Neutrophil (primary cell): ENCODE results near the gene FOXK1.

Experiments
- H3K27ac ChIP-seq: fragments of 200-600 bp; sonication (generic); 2 replicates; pipeline ENCODE4 v1.5.1; 2016; ENCODE audit warnings: mild to moderate bottlenecking, moderate library complexity
- H3K27me3 ChIP-seq: fragments of 200-600 bp; sonication (generic); 2 replicates; pipeline ENCODE4 v1.6.0; 2016; ENCODE audit warnings: mild to moderate bottlenecking
- H3K36me3 ChIP-seq: fragments of 200-600 bp; sonication (generic); 2 replicates; pipeline ENCODE4 v1.5.1; 2017
- H3K4me1 ChIP-seq, 2 experiments: fragments of 200-600 bp in 1 of 2; sonication (generic) in 1 of 2; 1 replicate in 1 of 2; 2 replicates in 1 of 2; pipeline versions ENCODE4 v1.5.1 to v1.6.1; 2013 to 2016; ENCODE audit warnings: low read depth in 1 of 2, low read length in 1 of 2, mild to moderate bottlenecking in 1 of 2, moderate library complexity in 1 of 2; ENCODE audit not compliant: control insufficient read depth in 1 of 2, insufficient read depth in 1 of 2
- H3K4me3 ChIP-seq, 2 experiments: fragments of 200-600 bp in 1 of 2; sonication (generic) in 1 of 2; 1 replicate in 1 of 2; 2 replicates in 1 of 2; pipeline ENCODE4 v1.5.1; 2013 to 2016; ENCODE audit warnings: low read depth in 1 of 2, low read length in 1 of 2, mild to moderate bottlenecking in 1 of 2, moderate library complexity in 1 of 2
- H3K9me3 ChIP-seq: fragments of 200-600 bp; sonication (generic); 2 replicates; pipeline ENCODE4 v1.5.1; 2016
- TF ChIP-seq, protein P1 (sequence below): fragments of 200-600 bp; sonication (generic); IDR thresholded peaks from 2 replicates; pipeline ENCODE4 v1.5.1; 2016; ENCODE audit warnings: antibody characterized with exemption

Gene FOXK1

DNA sequence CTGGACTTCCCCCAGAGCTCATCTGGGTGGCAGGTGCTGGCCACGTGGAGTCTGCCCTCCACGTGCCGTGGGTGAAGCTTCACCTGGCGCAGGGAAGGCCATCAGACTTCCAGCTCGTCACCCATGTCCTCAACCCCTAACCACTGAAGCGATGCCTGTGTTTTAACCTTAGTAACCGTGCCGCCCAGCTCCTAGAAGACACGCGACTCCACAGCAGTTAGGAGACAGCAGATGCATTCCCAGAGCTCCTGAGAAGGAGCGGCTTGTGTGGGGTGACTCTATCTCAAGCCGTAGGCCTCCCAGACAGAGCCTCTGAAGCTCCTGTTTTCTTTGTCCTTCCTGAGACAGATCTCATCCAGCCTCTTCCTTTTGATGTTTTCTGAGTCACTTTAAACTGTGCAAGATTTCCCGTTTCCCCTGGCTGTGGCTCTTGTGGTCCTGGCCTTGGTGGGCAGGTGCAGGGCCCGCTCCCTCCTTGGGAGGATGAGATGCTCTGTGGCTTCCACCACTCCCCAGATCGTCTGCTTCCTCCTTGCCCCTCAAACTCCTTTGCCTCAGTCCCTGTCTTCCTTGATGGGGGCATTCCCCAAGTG is 51.9 kb downstream of the FOXK1 start:
- Histone ChIP-seq H3K4me1 (peaks cover 13 to 17% of the 10 kb centered on the region in 2 experiments), H3K9me3 (no peaks in the 10 kb centered on the region), H3K27ac (no peak overlapping the region), H3K4me3 (no peak overlapping the region), H3K27me3 (no peaks in the 10 kb centered on the region), H3K36me3 (no peaks in the 10 kb centered on the region)
- TF ChIP-seq, protein P1, sequence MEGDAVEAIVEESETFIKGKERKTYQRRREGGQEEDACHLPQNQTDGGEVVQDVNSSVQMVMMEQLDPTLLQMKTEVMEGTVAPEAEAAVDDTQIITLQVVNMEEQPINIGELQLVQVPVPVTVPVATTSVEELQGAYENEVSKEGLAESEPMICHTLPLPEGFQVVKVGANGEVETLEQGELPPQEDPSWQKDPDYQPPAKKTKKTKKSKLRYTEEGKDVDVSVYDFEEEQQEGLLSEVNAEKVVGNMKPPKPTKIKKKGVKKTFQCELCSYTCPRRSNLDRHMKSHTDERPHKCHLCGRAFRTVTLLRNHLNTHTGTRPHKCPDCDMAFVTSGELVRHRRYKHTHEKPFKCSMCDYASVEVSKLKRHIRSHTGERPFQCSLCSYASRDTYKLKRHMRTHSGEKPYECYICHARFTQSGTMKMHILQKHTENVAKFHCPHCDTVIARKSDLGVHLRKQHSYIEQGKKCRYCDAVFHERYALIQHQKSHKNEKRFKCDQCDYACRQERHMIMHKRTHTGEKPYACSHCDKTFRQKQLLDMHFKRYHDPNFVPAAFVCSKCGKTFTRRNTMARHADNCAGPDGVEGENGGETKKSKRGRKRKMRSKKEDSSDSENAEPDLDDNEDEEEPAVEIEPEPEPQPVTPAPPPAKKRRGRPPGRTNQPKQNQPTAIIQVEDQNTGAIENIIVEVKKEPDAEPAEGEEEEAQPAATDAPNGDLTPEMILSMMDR = no peak

DNA sequence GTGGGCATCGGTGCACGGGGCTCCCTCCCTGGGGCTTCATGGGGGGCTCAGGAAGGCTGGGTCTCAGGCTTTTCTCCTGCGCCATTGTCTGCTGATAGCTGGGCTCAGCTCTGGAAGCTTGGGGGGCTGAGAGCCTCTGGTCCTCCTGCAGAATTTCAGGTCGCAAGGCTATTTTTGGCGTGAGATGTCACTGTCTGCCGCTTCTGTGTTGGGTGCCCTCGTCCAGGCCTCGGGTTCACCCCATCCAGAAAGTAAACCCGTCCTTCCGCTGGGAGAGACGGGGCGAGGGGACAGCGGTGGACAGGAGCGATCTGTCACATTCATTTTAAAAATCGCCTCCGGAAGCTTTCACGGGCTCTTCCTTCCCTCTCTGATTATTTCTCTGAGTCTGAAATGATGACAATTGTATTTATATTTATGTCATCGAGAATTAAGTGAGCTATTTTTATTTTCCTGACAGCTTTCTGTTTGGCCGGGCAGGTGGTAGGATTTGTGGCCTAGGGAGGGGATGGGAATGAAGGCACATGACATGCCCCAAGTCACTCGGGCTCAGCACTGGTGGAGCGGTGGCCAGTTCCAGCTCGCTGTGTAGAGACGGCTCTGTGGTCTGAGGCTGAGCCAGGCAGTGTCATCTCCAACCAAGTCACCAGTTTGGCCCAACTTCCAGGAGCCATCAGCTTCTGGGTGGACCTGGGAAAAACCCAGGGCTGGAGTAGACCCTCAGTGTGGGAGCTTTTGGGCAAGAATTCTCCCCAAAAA is 52.7 kb downstream of the FOXK1 start:
- Histone ChIP-seq H3K36me3 (no peaks in the 10 kb centered on the region), H3K27ac (no peak overlapping the region), H3K4me1 (peaks cover 14 to 17% of the 10 kb centered on the region in 2 experiments), H3K4me3 (no peak overlapping the region), H3K27me3 (no peaks in the 10 kb centered on the region), H3K9me3 (no peaks in the 10 kb centered on the region)
- TF ChIP-seq, protein P1 = no peak

DNA sequence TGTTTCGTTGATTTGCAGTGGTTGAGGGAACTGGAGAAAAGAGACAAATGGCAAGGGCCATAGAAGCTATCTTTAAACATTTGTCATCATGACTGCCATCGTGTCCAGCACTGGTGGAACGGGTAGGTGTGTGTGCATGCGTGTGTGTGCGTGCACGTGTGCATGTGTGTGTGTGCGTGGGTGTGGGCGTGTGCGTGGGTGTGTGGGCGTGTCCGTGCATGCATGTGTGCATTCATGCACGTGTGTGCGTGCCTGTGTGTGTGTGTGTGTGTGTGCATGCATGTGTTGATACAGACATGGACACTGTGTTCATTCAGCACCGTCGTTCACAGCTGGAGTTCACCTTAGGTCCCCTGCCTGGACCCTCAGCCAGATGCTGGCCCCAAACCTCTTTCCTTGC is 55.2 kb downstream of the FOXK1 start:
- peaks cover 14 to 17% of the 10 kb centered on the region in 2 experiments for H3K4me1 ChIP-seq
- H3K9me3 ChIP-seq = no peaks in the 10 kb centered on the region
- TF ChIP-seq, protein P1 = no peak
- H3K27me3 ChIP-seq = no peaks in the 10 kb centered on the region
- no peak overlapping the region for H3K27ac ChIP-seq
- no peak overlapping the region for H3K4me3 ChIP-seq
- peaks cover 13% of the 10 kb centered on the region for H3K36me3 ChIP-seq

DNA sequence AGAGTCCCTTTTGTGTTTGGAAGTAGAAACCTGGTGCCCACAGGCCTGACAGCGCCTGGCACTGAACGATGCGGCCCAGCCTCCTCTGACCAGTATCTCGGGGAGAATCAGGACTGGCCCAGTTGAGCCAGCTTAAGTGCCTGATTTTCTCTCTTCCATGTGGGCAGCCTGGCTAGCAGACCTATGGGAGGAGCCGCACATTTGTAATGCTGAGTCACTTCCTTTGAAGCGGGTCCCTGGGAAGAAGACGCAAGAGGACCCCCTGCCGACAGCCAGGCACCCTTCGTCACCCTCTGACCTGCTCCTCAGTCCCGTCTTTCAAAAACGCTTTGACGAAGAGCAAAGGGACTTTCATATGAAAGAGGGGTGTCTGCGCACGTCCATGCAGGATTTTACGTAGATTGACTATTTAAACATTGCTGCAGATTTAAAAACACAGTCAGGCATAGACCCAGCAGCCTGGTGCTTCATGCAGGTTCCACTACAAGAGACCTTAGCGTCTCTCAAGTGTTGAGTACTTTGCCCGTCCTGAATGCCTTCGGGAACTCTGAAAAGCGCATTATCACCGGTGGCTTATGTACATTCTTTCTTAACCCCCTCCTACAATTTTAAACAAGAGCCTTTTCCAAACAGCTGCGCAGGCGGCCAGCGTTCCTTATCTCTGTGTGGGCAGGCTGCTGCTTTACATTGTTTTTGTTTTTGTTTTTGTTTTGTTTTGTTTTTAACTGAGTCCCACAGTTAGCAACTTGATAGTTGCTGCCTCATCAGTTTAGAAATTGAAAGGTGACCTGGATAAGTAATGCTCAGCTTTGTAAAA is 56.8 kb downstream of the FOXK1 start:
- Histone ChIP-seq H3K27ac (peak overlapping the region; percentile 65), H3K9me3 (no peaks in the 10 kb centered on the region), H3K27me3 (no peaks in the 10 kb centered on the region), H3K4me3 (peak overlapping the region in 1 of 2 experiments; percentile 27), H3K36me3 (peaks cover 19% of the 10 kb centered on the region), H3K4me1 (peaks cover 12 to 14% of the 10 kb centered on the region in 2 experiments)
- TF ChIP-seq, protein P1 = no peak

DNA sequence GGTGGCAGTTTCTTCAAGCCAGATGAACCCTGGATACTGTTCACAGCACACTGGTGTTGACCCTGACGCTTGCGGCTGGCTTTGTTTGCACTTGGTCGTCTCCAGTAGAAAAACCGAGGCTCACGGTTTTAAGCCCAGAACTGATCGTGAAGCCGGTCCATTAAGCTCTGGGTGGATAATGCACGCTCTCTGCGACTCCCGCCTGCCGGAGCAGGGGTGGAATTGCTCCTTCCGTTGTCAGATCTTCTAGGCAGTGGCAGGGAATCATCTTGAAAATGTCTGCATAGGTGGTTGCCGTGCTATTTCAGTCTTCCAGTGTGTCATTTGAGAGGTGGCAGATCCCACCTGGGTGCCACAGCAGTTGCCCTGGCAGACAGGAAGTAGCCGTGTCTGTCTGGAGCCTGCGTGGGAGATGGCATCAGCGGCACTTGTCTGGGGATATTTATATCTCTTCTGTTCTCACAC is 57.5 kb downstream of the FOXK1 start:
- no peaks in the 10 kb centered on the region for H3K9me3 ChIP-seq
- H3K36me3 ChIP-seq = peaks cover 19% of the 10 kb centered on the region
- TF ChIP-seq, protein P1 = no peak
- H3K4me3 ChIP-seq = no peak overlapping the region
- H3K27me3 ChIP-seq = no peaks in the 10 kb centered on the region
- H3K4me1 ChIP-seq = peaks cover 16 to 20% of the 10 kb centered on the region in 2 experiments
- peak overlapping the region; percentile 65 for H3K27ac ChIP-seq
